ENCODE results near the gene SETD5.

The SETD5 gene

GRCh38 chr3:9496893-9497292 is 99.5 kb downstream of the SETD5 start:
- Histone ChIP-seq H3K79me2 (ENCODE audit: control insufficient read depth, insufficient read depth, low read length, poor library complexity) (no peaks in the 10 kb centered on the region), H3K9ac (ENCODE audit: low read length) (no peak overlapping the region), H2BK5ac (ENCODE audit: low read depth, low read length, poor library complexity) (no peak overlapping the region), H3K14ac (ENCODE audit: low read length) (no peak overlapping the region), H3K4me2 (ENCODE audit: low read length) (no peak overlapping the region), H3K18ac (ENCODE audit: low read length) (no peak overlapping the region), H2AFZ (ENCODE audit: insufficient read depth, low read length, poor library complexity) (no peak overlapping the region), H3K27me3 (ENCODE audit: insufficient read depth, low read length) (peaks cover 11% of the 10 kb centered on the region), H3K27ac (ENCODE audit: low read depth, low read length) (no peak overlapping the region), H3K79me1 (ENCODE audit: low read length) (no peaks in the 10 kb centered on the region), H3K4ac (ENCODE audit: low read depth, low read length) (no peak overlapping the region), H3K4me3 (ENCODE audit: low read depth, low read length) (no peak overlapping the region), H3K9me3 (ENCODE audit: insufficient read depth, low read depth, low read length) (no peaks in the 10 kb centered on the region), H3K4me1 (ENCODE audit: control insufficient read depth in 1 of 2, insufficient read depth in 2 of 2, low read length in 2 of 2) (peaks cover 0 to 5% of the 10 kb centered on the region in 2 experiments), H4K8ac (ENCODE audit: low read depth, low read length) (no peak overlapping the region), H2BK12ac (ENCODE audit: low read length) (no peak overlapping the region), H4K91ac (ENCODE audit: low read depth, low read length) (no peak overlapping the region), H2BK120ac (ENCODE audit: insufficient read depth, low read length, poor library complexity) (no peak overlapping the region), H2AK5ac (ENCODE audit: low read length) (no peak overlapping the region), H3K23ac (ENCODE audit: low read length) (no peak overlapping the region), H3K36me3 (ENCODE audit: control insufficient read depth in 1 of 2, insufficient read depth in 2 of 2, low read length in 2 of 2) (peaks cover 0 to 2% of the 10 kb centered on the region in 2 experiments), H4K12ac (ENCODE audit: low read depth, low read length) (no peak overlapping the region)
- WGBS (ENCODE audit: extremely low coverage, insufficient coverage, insufficient read length) = no CpG with 5 or more reads among the region's 6 CpGs
- no peak for DNase-seq

- Histone ChIP-seq H3K4me2 (ENCODE audit: low read length) (no peak overlapping the region), H4K12ac (ENCODE audit: low read depth, low read length) (no peak overlapping the region), H3K27me3 (ENCODE audit: insufficient read depth, low read length) (peaks cover 11% of the 10 kb centered on the region), H3K36me3 (ENCODE audit: control insufficient read depth in 1 of 2, insufficient read depth in 2 of 2, low read length in 2 of 2) (no peaks in the 10 kb centered on the region), H3K9me3 (ENCODE audit: insufficient read depth, low read depth, low read length) (no peaks in the 10 kb centered on the region), H3K79me1 (ENCODE audit: low read length) (no peaks in the 10 kb centered on the region), H3K9ac (ENCODE audit: low read length) (no peak overlapping the region), H3K14ac (ENCODE audit: low read length) (no peak overlapping the region), H3K23ac (ENCODE audit: low read length) (no peak overlapping the region), H4K91ac (ENCODE audit: low read depth, low read length) (no peak overlapping the region), H2AFZ (ENCODE audit: insufficient read depth, low read length, poor library complexity) (no peak overlapping the region), H3K79me2 (ENCODE audit: control insufficient read depth, insufficient read depth, low read length, poor library complexity) (no peaks in the 10 kb centered on the region), H4K8ac (ENCODE audit: low read depth, low read length) (no peak overlapping the region), H2BK5ac (ENCODE audit: low read depth, low read length, poor library complexity) (no peak overlapping the region), H3K4me3 (ENCODE audit: low read depth, low read length) (no peak overlapping the region), H2BK120ac (ENCODE audit: insufficient read depth, low read length, poor library complexity) (no peak overlapping the region), H2BK12ac (ENCODE audit: low read length) (no peak overlapping the region), H3K27ac (ENCODE audit: low read depth, low read length) (no peak overlapping the region), H3K4ac (ENCODE audit: low read depth, low read length) (no peak overlapping the region), H2AK5ac (ENCODE audit: low read length) (no peak overlapping the region), H3K4me1 (ENCODE audit: control insufficient read depth in 1 of 2, insufficient read depth in 2 of 2, low read length in 2 of 2) (peaks cover 0 to 5% of the 10 kb centered on the region in 2 experiments), H3K18ac (ENCODE audit: low read length) (no peak overlapping the region)
- whole genome bisulfite sequencing (ENCODE audit: extremely low coverage, insufficient coverage, insufficient read length) = no CpG with 5 or more reads among the region's 8 CpGs
- peak; percentile 33 to 68 for DNase-seq
Measured at GRCh38 chr3:9497821-9498565, 100.6 kb downstream of the SETD5 start.

GRCh38 chr3:9498781-9499180 is 101.4 kb downstream of the SETD5 start:
- no peak overlapping the region for H2BK5ac ChIP-seq (ENCODE audit: low read depth, low read length, poor library complexity)
- H3K27me3 ChIP-seq (ENCODE audit: insufficient read depth, low read length) = peaks cover 11% of the 10 kb centered on the region
- H2AK5ac ChIP-seq (ENCODE audit: low read length) = no peak overlapping the region
- H3K18ac ChIP-seq (ENCODE audit: low read length) = no peak overlapping the region
- H4K91ac ChIP-seq (ENCODE audit: low read depth, low read length) = no peak overlapping the region
- H3K79me2 ChIP-seq (ENCODE audit: control insufficient read depth, insufficient read depth, low read length, poor library complexity) = no peaks in the 10 kb centered on the region
- no peak overlapping the region for H3K9ac ChIP-seq (ENCODE audit: low read length)
- no peak for DNase-seq
- no CpG with 5 or more reads among the region's 6 CpGs for WGBS (ENCODE audit: extremely low coverage, insufficient coverage, insufficient read length)
- no peak overlapping the region for H2BK12ac ChIP-seq (ENCODE audit: low read length)
- no peak overlapping the region for H3K14ac ChIP-seq (ENCODE audit: low read length)
- no peak overlapping the region for H3K4me3 ChIP-seq (ENCODE audit: low read depth, low read length)
- H3K27ac ChIP-seq (ENCODE audit: low read depth, low read length) = no peak overlapping the region
- H4K8ac ChIP-seq (ENCODE audit: low read depth, low read length) = no peak overlapping the region
- no peak overlapping the region for H3K4me2 ChIP-seq (ENCODE audit: low read length)
- H3K4ac ChIP-seq (ENCODE audit: low read depth, low read length) = no peak overlapping the region
- H3K4me1 ChIP-seq (ENCODE audit: control insufficient read depth in 1 of 2, insufficient read depth in 2 of 2, low read length in 2 of 2) = peaks cover 0 to 5% of the 10 kb centered on the region in 2 experiments
- no peak overlapping the region for H3K23ac ChIP-seq (ENCODE audit: low read length)
- H2BK120ac ChIP-seq (ENCODE audit: insufficient read depth, low read length, poor library complexity) = no peak overlapping the region
- H3K36me3 ChIP-seq (ENCODE audit: control insufficient read depth in 1 of 2, insufficient read depth in 2 of 2, low read length in 2 of 2) = no peaks in the 10 kb centered on the region
- no peak overlapping the region for H4K12ac ChIP-seq (ENCODE audit: low read depth, low read length)
- no peaks in the 10 kb centered on the region for H3K9me3 ChIP-seq (ENCODE audit: insufficient read depth, low read depth, low read length)
- H2AFZ ChIP-seq (ENCODE audit: insufficient read depth, low read length, poor library complexity) = no peak overlapping the region
- no peaks in the 10 kb centered on the region for H3K79me1 ChIP-seq (ENCODE audit: low read length)

GRCh38 chr3:9499455-9500107 is 102.2 kb downstream of the SETD5 start:
- Histone ChIP-seq H3K79me1 (ENCODE audit: low read length) (no peaks in the 10 kb centered on the region), H3K9ac (ENCODE audit: low read length) (no peak overlapping the region), H3K23ac (ENCODE audit: low read length) (no peak overlapping the region), H3K27me3 (ENCODE audit: insufficient read depth, low read length) (peaks cover 11% of the 10 kb centered on the region), H3K14ac (ENCODE audit: low read length) (no peak overlapping the region), H3K4me3 (ENCODE audit: low read depth, low read length) (no peak overlapping the region), H2BK120ac (ENCODE audit: insufficient read depth, low read length, poor library complexity) (no peak overlapping the region), H2BK5ac (ENCODE audit: low read depth, low read length, poor library complexity) (no peak overlapping the region), H3K4me2 (ENCODE audit: low read length) (peak overlapping the region; percentile 34), H3K79me2 (ENCODE audit: control insufficient read depth, insufficient read depth, low read length, poor library complexity) (no peaks in the 10 kb centered on the region), H2BK12ac (ENCODE audit: low read length) (no peak overlapping the region), H3K9me3 (ENCODE audit: insufficient read depth, low read depth, low read length) (no peaks in the 10 kb centered on the region), H3K18ac (ENCODE audit: low read length) (no peak overlapping the region), H3K36me3 (ENCODE audit: control insufficient read depth in 1 of 2, insufficient read depth in 2 of 2, low read length in 2 of 2) (no peaks in the 10 kb centered on the region), H2AK5ac (ENCODE audit: low read length) (no peak overlapping the region), H2AFZ (ENCODE audit: insufficient read depth, low read length, poor library complexity) (no peak overlapping the region), H3K4me1 (ENCODE audit: control insufficient read depth in 1 of 2, insufficient read depth in 2 of 2, low read length in 2 of 2) (peaks cover 0 to 5% of the 10 kb centered on the region in 2 experiments), H4K12ac (ENCODE audit: low read depth, low read length) (no peak overlapping the region), H4K91ac (ENCODE audit: low read depth, low read length) (no peak overlapping the region), H3K27ac (ENCODE audit: low read depth, low read length) (no peak overlapping the region), H3K4ac (ENCODE audit: low read depth, low read length) (no peak overlapping the region), H4K8ac (ENCODE audit: low read depth, low read length) (no peak overlapping the region)
- WGBS (ENCODE audit: extremely low coverage, insufficient coverage, insufficient read length) = no CpG with 5 or more reads among the region's 19 CpGs
- no peak for DNase-seq
